GM19372 (cell line): ENCODE results near the gene VCPKMT.

Source experiments
- ATAC-seq: cut with Tn5 transposase; IDR thresholded peaks from one replicate; pipeline ENCODE4 v1.9.1; 2021; ENCODE audit warnings: mild to moderate bottlenecking, low read depth, moderate library complexity; ENCODE audit not compliant: unreplicated experiment

VCPKMT gene

DNA sequence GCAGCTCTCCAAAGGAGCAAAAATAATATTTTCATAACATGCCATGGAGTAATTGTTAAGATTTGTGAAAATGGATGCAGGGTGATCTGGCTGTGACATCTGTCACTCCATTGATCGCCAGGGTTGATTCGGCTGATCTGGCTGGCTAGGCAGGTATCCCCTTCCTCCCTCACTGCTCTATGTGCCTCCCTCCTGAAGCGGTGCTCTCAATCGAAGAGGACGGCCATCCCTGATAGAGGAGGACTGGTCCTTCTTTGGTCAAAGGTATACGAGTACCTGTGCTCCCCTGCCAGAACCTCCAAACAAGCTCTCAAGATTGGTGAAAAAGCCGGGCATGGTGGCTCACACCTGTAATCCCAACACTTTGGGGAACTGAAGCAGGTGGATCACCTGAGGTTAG is 47.9 kb downstream of the VCPKMT start:
- no peak for ATAC-seq

DNA sequence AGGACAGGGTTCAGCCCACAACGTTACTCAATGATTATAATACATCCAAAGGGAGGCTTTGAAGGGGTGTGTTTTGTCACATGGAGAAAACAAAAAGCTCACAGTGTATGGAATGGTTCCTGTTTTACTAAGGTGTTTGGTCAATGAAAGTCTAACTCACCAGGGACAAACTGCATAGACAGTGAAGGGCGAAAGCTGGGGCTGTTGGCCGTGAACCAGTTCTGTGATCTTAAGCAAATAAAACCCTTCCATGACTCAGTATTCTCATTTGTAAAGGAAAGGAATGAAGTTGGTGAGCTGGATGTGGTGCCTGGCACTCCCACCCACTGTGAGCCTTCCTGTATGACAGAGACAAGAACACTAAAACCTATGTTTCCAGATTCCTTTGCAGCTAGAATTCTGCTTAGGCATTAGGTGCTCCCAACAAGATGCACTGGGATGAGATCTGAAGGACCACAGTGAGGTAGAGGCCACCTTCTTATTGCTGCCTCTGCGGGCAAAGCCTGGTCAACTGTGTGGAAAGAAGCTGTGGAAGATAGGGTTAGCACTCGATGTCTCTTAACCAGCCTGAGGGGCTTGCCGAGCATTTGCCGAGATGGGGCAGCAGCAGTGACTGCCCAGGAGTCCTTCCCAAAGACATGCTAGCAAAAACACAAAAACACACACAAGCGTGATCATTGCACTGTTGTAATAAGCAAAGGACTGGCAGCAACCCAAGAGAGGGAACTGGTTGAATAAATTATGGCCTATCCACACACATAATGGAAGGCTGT is 48.5 kb downstream of the VCPKMT start:
- no peak for ATAC-seq

DNA sequence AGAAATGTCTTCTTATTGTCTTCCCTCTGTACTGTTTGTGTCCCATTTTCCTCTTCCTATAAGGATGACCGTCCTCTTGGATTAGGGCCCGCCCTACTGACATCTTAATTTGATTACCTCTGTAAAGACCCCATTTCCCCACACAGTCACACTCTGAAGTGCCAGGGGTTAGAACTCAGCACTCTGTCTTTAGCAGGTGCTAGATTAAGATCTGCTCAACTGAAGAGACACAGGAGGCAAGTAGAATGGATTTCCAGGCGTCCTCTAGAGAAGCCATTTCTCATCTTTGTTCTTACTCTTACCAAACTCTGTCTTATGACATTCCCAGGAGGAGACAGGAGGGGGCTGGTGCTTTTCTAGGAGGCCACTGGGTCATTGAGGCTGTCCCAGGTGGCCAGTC is 50.8 kb downstream of the VCPKMT start:
- no peak for ATAC-seq

DNA sequence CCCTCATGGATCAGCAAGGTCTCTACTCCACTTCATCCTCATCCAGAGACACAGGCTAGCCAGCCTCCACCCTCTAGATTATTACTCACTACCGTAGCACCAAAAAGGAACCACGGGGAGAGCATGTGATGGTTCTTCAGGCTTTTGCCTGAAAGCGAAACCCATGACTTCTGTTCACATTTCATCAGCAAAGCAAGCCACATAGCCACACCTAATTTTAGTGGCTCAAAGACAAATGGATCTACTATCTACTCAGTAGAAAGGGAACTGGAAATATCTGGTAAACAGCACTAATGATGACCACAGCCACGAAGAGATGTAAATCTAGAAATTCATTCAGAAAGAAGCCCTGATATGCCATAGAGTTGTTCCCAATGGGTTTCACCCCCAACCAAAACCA is 51.4 kb downstream of the VCPKMT start:
- peak; percentile 67 for ATAC-seq

DNA sequence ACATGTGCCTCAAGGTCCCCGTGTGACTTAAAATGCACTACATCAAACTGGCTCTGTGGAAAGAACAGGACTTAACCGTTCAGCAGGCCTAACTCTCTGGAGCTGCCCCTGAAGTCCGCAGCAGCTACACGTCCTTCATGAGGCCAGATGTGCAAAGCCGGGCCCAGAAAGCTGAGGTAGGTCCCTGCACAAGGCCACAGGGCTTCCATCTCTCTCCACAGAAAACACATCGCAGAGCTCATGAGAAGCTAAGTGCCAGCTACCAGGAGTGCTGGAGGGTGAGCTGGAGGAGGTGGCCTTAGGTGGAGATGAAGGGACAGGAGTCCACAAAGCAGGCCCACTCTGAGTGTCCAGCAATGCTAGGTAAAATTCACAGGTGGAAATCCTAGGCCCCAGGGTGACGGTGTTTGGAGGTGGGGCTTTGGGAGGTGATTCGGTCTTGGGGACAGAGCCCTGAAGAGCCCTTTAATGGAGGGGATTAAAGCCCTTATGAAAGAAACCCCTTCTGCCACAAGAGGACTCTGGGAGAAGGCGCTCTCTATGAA is 52.4 kb downstream of the VCPKMT start:
- ATAC-seq: no peak

DNA sequence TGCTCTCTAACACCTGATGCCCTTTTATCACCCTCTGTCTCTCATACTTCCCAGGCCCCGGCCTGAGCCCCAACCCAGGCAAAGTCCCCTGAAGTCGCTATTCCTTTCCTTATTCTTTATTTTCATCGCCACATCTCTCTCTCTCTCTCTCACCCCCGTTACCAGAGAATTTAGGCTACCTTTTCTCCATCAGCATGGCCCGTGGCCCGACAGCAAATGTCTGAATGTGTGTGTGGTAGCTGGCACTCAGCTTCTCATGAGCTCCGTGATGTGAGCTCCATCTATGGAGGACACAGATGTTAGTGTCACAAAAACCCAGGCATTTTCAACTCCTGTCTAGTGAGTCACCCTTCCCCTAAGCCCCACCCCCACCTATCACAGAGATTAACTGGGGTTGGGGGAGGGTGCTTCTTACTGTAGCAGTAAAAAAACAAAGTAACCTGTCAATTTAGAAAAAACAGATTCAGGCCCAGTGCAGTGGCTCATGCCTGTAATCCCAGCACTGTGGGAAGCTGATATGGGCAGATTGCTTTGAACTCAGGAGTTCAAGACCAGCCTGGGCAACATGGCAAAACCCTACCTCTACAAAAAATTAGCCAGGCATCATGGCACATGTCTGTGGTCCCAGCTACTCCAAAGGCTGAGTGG is 53.8 kb downstream of the VCPKMT start:
- no peak for ATAC-seq

DNA sequence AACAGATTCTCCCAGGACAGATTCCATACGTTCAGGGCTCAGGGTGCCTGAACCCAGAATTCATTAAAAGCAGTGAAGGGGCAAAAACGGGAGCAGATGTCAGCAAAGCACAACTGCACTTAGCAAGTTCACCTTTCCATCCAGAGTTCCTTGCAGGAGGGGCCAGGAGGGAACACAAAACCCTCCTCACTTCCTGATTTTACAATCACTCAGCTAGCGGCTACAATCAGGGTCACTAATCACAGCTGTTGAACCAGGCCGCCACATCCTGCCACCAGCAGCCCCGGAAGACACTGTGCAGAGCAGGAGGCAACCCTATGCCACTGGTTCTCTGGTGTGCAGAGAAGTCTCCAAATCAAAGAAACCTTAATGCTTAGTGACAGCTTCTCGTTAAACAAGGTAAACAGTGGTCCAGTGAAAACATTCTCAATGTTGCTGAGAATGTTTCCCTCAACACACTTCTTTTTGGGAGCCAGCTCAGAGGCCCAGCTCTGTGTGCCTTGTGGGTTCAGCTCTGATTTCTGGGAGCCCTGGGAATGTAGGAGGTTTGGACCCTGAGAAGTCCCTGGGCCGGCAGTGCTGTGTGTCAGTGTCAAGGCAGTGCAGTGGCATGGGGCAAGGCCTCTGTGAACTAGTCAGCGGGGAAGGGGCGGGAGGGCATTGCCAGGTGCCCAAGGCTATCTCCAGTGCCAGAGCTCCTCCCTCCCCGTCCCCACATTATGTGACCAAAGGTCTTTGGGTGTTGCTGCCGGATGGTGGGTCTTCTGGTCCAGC is 54.5 kb downstream of the VCPKMT start:
- ATAC-seq: peak; percentile 49

DNA sequence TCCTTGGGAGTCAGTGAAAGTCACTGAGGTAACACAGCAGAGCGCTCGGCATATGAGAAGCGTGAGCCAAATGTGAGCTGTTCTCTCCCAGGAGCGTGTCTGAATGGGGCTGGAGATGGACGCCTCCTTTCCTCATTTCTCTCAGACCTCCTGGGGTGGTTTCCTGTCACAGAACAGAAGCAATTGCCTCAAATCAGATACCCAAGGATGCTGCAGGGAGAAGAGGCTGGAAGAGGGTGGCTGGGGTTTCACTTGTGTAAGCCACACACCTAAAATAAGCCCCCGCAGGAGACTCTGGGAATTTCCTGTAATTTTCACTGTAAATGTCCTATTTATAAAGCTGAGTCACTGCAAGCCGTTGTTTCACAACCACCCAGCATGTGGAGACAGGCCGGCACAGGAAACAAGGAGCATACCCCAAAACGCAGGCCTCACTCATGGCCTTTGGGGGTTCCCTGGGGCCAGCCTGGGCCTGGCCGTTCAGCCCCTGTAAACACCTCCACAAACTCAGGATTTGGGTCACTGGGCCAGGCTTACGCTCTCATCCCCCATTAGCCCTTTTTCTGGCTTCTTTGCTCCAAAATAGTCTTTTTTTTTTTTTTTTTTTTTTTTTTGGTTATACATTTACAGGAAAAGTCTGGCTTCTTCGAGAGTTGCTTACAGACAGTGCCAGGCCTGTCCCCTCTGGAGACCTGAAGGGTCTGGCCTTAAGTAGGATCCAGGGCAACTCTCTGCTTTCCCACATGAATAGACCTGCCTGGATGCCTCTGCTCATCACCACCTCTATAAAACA is 55.3 kb downstream of the VCPKMT start:
- no peak for ATAC-seq

DNA sequence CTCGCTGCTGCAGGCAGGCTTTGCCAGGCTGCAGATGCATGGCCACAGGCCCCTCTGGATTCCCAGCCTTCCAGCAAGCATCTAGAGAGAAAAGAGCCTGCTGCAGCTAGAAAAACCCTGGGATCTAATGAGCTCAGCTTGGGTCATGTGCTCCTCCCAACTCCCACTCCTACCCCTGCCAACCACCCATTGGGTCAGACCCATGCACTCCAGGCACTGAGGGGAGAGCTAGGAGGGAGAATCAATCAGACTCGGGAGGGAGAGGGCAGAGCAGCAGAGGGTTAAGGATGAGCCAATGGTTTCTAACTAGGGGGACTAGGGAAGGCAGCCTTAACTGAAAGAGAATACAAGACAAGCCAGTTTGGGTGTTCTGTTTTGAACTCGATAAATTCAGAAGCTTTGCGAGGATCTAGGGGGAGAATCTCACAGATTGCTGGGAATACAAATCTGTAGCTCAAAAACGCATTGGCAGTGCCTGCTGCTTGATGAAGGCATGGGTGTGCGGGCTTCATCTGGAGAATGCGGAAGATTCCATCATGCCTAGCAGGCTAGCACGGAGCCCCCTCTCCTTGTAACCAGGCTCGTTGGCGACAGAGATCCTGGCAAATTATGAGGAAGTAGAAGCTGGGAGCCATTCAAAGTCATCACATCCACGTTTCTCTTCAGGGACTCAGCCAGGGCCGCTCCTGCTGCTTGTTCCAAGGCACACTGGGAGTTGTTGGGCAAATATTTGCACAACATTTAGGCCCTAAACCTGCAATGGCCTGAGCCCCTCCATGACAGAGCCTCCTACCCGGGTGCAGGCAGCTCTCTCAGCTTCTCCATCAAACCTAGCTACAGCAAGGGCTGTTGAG is 56.4 kb downstream of the VCPKMT start:
- no peak for ATAC-seq
